ENCODE measurements around the gene ATL1.
"Not testable (repeated sequence)": the region's sequence is repeated elsewhere in the genome, so short reads cannot be mapped to it uniquely, and the experiment has no call there.

ATL1 gene

GRCh38 chr14:50635141-50635540 is 75.2 kb downstream of the ATL1 start:
- in situ Hi-C loops (cut with MboI; ENCODE audit: low sequenced_read_pairs): no loop called here

GRCh38 chr14:50647282-50647681 is 87.3 kb downstream of the ATL1 start:
- in situ Hi-C loops (cut with MboI; ENCODE audit: low sequenced_read_pairs): no loop called here

- in situ Hi-C loops (cut with MboI; ENCODE audit: low sequenced_read_pairs): no loop called here
Observed at GRCh38 chr14:50647753-50648152, 87.8 kb downstream of the ATL1 start.

GRCh38 chr14:50649691-50650090 is 89.7 kb downstream of the ATL1 start:
- in situ Hi-C loops (cut with MboI; ENCODE audit: low sequenced_read_pairs): no loop called here

GRCh38 chr14:50656776-50657175 is 96.8 kb downstream of the ATL1 start:
- in situ Hi-C loops (cut with MboI; ENCODE audit: low sequenced_read_pairs): no loop called here

GRCh38 chr14:50657753-50658152 is 97.8 kb downstream of the ATL1 start:
- in situ Hi-C loops (cut with MboI; ENCODE audit: low sequenced_read_pairs): no loop called here

- in situ Hi-C loops (cut with MboI; ENCODE audit: low sequenced_read_pairs): no loop called here
Observed at GRCh38 chr14:50658203-50658602, 98.3 kb downstream of the ATL1 start.

GRCh38 chr14:50659327-50659974 is 99.5 kb downstream of the ATL1 start:
- in situ Hi-C loops (cut with MboI; ENCODE audit: low sequenced_read_pairs): no loop called here

- in situ Hi-C loops (cut with MboI; ENCODE audit: low sequenced_read_pairs): not testable (repeated sequence)
Observed at GRCh38 chr14:50664579-50664978, 104.6 kb downstream of the ATL1 start.

- in situ Hi-C loops (cut with MboI; ENCODE audit: low sequenced_read_pairs): not testable (repeated sequence)
Observed at GRCh38 chr14:50665300-50665699, 105.4 kb downstream of the ATL1 start.

- in situ Hi-C loops (cut with MboI; ENCODE audit: low sequenced_read_pairs): no loop called here
Observed at GRCh38 chr14:50666772-50667683, 107.1 kb downstream of the ATL1 start.

GRCh38 chr14:50667684-50667995 is 107.7 kb downstream of the ATL1 start:
- in situ Hi-C loops (cut with MboI; ENCODE audit: low sequenced_read_pairs): no loop called here

- in situ Hi-C loops (cut with MboI; ENCODE audit: low sequenced_read_pairs): no loop called here
Observed at GRCh38 chr14:50667996-50668825, 108.3 kb downstream of the ATL1 start, which contains the start of gene SAV1. Gene SAV1, minus strand, starts transcription at chr14:50668306. Its CDS starts 339 bp downstream, at chr14:50667967.

GRCh38 chr14:50668826-50669143 is 108.8 kb downstream of the ATL1 start:
- in situ Hi-C loops (cut with MboI; ENCODE audit: low sequenced_read_pairs): no loop called here

GRCh38 chr14:50669441-50669986 is 109.6 kb downstream of the ATL1 start:
- in situ Hi-C loops (cut with MboI; ENCODE audit: low sequenced_read_pairs): no loop called here

- in situ Hi-C loops (cut with MboI; ENCODE audit: low sequenced_read_pairs): no loop called here
Observed at GRCh38 chr14:50670196-50670865, 110.4 kb downstream of the ATL1 start.

GRCh38 chr14:50670866-50671256 is 110.9 kb downstream of the ATL1 start:
- in situ Hi-C loops (cut with MboI; ENCODE audit: low sequenced_read_pairs): no loop called here

GRCh38 chr14:50675597-50675996 is 115.7 kb downstream of the ATL1 start:
- in situ Hi-C loops (cut with MboI; ENCODE audit: low sequenced_read_pairs): no loop called here

GRCh38 chr14:50676814-50677516 is 117.0 kb downstream of the ATL1 start:
- in situ Hi-C loops (cut with MboI; ENCODE audit: low sequenced_read_pairs): no loop called here

- in situ Hi-C loops (cut with MboI; ENCODE audit: low sequenced_read_pairs): no loop called here
Observed at GRCh38 chr14:50677527-50678063, 117.7 kb downstream of the ATL1 start.

Data from HL-60/S4 treated with retinoic acid at 250 ng/mL for 4 days and 3 days (cell line).